MM.1S (cell line): ENCODE results near the gene AMIGO2.
"Not testable (repeated sequence)": the region's sequence is repeated elsewhere in the genome, so short reads cannot be mapped to it uniquely, and the experiment has no call there.

Experiments used
- EZH2 ChIP-seq: fragments of 300-600 bp; sonication (generic); optimal IDR thresholded peaks from 2 replicates; pipeline ENCODE3; 2017; ENCODE audit warnings: low read depth, mild to moderate bottlenecking, antibody characterized with exemption, low read length, mixed read lengths
- TF ChIP-seq, protein P1 (sequence below): fragments of 300-600 bp; sonication (generic); IDR thresholded peaks from 2 replicates; pipeline ENCODE4 v1.5.1; 2016; ENCODE audit warnings: antibody characterized with exemption, low read length, mixed read lengths

DNA sequence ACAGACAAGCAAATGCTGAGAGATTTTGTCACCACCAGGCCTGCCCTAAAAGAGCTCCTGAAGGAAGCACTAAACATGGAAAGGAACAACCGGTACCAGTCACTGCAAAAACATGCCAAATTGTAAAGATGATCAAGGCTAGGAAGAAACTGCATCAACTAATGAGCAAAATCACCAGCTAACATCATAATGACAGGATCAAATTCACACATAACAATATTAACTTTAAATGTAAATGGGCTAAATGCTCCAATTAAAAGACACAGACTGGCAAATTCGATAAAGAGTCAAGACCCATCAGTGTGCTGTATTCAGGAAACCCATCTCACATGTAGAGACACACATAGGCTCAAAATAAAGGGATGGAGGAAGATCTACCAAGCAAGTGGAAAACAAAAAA is 21.1 kb downstream of the AMIGO2 start:
- TF ChIP-seq, protein P1, sequence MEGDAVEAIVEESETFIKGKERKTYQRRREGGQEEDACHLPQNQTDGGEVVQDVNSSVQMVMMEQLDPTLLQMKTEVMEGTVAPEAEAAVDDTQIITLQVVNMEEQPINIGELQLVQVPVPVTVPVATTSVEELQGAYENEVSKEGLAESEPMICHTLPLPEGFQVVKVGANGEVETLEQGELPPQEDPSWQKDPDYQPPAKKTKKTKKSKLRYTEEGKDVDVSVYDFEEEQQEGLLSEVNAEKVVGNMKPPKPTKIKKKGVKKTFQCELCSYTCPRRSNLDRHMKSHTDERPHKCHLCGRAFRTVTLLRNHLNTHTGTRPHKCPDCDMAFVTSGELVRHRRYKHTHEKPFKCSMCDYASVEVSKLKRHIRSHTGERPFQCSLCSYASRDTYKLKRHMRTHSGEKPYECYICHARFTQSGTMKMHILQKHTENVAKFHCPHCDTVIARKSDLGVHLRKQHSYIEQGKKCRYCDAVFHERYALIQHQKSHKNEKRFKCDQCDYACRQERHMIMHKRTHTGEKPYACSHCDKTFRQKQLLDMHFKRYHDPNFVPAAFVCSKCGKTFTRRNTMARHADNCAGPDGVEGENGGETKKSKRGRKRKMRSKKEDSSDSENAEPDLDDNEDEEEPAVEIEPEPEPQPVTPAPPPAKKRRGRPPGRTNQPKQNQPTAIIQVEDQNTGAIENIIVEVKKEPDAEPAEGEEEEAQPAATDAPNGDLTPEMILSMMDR = not testable (repeated sequence)
- not testable (repeated sequence) for TF ChIP-seq EZH2
